HG03354 (cell line): ENCODE results near the gene PAAF1.

ENCODE experiments used
- ATAC-seq: cut with Tn5 transposase; IDR thresholded peaks from one replicate; pipeline ENCODE4 v1.9.1; 2021; ENCODE audit warnings: mild to moderate bottlenecking; ENCODE audit not compliant: unreplicated experiment, poor library complexity, severe bottlenecking

PAAF1 gene, protein sequence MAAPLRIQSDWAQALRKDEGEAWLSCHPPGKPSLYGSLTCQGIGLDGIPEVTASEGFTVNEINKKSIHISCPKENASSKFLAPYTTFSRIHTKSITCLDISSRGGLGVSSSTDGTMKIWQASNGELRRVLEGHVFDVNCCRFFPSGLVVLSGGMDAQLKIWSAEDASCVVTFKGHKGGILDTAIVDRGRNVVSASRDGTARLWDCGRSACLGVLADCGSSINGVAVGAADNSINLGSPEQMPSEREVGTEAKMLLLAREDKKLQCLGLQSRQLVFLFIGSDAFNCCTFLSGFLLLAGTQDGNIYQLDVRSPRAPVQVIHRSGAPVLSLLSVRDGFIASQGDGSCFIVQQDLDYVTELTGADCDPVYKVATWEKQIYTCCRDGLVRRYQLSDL

DNA sequence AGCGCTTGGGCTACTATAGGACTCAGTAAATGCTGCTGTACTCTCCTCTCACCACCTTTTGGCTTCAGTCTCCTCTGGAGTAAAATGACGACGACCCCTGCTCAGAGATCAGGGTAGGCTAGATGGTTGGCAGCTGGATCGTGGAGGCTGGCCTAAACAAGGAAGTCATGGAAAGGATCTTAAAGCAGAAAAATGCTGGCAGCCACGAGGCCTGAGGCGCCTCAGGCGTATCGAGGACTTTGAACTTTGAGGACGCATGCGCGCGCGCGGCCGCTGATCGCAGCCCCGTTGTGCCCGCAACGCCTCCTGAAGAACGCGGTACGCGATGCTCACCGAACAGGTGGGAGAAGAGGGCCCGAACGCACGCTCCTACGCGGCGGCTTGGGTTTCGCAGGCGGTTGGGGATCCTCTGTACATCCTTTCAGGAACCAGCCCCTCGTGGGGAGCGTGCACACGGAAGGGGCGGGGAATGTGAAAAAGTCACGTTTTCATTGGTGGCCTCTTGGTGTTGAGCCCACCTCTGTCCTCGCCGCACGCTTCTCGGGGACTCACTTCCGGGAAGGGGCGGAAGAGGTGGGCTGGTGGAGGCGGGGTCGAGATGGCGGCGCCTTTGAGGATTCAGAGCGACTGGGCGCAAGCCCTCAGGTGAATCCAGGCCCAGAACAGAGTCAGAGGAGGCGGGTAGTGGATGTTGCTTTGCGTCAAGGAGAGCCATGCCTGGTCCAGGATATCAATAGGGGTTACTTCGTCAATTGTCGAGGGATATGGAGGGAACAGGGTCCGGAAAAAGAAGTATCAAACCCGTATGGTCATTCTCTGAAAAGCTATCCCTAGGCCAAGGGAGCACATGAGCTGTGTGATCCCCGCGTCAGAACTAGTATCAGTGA lies at the start of gene PAAF1, which contains the start of gene COA4:
PAAF1 (plus strand) TSS at position 576 of the 887 bp plus-strand sequence; CDS start at position 599, 23 bp downstream.
COA4 (minus strand) TSS at position 423 of the 887 bp plus-strand sequence. CDS start 3,468 bp downstream, outside the sequence.
- ATAC-seq: peak; percentile 98

DNA sequence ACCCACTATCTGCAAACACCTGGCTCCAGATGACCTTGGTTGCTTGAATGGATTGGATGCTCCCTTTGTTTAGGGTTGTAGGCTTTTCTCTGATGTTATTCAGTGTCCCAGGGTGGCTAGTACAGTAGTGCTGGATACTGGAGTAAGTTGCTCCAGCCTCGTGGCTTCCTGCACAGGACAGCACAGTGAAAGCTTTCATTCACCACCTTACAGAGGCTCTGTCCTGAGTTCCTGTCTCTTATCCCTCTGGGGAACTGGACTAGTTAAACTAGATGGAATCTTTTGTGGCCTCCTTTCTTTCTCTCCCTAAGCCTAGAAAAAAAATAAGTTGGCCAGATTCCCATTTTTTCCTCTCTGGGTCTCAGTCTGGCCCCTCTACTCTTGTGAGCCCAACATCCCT lies 46.5 kb upstream of the PAAF1 start:
- ATAC-seq: no peak

DNA sequence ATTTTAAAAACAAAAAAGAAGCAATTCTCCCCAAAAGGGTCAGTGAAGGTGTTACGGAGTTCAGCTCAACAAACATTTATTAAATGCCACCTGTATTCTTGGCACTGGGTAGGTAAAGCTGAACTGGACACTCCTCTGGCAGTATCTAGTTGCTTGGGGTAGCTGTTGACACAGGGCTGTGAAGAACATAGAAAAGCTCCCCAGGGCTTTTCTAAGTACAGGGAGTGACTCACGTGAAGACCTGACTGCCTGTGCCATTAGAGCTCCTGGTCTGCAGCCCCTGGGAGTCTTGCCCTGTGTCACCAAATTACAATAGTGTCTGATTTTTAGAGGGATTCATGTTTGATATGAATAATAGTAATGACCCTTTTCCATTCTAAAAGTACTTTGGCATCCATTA lies 43.7 kb upstream of the PAAF1 start:
- no peak for ATAC-seq

DNA sequence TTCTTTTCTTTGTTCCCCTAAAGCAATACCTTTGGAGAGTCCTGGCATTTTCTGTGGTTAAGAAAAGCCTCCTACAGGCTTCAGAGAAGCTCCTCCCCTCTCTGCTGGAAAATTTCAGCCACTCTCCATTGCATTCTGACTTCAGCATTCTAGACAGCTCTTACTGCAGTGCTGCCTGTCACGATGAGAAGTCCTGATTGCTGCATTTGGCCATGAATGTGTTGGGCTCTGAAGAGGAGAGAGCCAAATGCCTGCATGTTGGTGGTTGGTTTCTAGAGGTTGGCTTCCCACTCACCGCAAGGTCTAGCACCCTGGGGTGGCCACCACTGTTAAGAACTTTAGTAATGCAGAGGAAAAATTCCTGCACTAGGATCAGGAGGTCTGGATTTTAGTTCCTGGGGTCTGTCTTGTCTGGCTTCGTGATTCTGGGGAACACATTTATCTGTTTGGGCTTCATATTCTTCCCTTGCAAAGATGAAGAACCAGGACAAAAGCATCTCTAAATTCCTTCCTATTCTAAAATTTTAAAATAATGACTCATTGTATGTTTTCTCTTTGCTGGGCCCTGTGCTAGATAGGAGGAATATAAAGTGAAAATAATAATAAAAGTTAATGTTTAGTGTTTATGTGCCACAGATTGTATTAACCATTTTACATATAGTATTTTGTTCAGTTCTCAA lies 38.2 kb upstream of the PAAF1 start:
- no peak for ATAC-seq

DNA sequence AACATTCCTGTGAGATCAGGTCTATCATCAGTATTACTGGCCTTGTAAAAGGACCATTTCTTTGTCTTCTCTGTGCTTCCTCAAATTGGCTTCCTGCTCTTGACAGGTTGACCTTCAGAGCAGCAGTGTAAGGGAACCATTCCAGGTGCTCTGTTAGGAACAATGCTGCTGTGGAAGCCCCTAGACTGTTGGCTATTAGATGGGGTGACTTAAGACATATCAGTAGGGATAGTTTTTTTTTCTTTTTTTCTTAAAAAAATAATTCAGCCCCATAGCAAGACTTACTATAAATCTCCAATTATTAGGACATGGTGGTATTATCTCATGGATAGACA lies 37.7 kb upstream of the PAAF1 start:
- no peak for ATAC-seq

DNA sequence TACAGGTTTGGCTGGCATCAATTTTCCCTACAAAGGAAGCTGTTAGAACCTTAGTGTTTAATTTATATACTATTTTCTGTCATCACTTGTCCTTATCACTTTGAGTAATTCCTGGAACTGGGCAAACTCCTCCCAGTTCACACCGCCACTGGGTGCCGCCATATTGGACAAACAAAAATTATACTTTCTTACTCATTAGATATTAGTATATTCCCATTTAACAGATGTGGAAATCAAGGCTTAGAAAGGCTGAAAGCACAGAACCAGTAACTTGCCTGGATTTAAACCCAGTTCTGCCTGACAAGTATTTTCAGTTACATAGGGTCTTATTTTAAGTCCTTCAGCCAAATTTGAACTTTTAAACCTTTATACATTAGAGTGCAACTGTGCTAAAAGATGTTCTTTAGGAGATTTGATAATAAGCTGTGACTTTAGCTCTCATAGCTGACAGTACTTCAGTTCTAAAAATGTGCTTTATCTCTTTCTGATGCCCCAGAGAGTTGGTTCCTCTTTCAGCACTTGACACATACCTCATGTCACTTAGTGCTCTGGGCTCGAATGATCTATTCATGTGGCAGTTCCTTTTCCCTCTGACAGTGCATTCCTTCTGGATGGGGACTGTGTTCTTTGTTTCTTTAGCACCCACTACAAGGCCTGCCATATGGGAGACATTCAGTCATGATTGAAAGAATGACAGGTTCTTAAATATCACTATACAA lies 25.6 kb upstream of the PAAF1 start:
- ATAC-seq: no peak

DNA sequence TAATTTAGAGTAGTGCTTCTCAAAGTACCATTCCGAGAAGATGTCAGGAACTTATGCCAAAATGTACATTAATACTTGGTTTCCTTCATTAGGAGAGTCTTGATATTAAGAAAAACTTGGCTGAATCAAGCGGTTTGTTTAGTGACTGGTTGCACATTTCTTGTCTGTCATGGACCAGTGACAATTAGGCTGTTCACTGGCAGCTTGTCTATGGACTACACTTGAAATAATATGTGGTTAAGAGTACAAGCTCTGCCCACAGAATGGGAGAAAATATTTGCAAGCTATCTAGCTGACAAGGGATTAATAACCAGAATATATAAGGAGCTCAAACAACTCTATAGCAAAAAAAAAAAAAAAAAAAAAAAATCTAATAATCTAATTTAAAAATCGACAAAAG lies 24.8 kb upstream of the PAAF1 start:
- no peak for ATAC-seq

DNA sequence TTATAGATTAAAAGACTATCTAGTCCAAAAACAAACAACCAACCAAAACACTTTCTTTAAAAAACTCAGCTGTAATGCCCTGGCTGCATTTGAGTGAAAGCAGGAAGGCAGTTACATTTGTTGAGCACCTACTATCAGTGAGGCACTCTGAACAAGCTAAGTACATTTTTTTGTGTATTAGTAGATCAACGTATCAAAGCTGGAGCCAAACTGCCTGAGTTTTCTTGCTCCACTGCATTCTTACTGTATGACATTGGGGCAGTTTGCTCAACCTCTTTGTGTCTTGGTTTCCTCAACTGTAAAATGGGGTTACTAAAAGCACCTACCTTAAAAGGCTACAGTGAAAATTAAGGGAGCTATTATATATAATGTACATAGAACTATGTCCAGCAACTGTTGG lies 22.1 kb upstream of the PAAF1 start:
- no peak for ATAC-seq

DNA sequence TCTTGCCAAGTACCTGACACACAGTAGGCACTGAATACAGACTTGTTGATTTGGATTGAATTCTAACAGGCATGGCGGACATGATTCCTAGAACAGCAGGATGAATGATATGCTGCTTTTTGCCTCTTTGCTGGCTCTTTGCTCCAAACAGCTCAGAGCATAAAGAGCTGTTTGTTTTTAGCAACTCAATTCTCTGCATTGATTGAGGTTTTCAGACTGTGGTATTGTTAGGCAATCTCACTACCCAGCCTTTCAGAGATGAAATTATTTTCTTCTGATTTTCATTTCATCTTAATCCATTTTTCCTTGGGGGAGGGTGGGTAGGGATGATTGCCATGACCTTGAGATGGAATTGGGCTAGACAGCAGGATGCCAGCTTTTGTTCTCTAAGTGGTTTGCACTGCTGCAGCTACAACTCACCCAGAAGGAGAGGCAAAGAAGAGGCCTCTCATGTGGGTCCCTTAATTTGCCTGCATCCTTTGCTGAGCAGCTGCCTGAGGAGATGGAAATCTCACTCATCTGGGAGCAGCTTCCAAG lies 20.7 kb upstream of the PAAF1 start:
- ATAC-seq: no peak

DNA sequence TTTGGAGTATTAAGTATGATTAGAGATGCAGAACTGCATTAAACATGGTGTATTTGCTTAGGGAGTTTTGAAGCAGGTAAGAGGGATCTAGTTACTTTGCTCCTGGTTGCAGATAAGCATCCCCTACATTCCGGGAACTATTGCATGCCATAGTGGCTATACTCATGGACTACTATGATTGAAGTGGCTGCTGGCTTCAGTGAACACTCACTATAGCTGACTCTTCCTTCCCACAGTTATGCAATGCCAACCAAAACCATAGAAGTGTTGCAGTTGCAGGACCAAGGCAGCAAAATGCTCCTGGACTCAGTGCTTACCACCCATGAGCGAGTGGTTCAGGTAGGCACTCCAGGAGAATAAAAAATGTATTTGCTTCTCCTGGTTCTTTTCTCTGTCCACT lies 17.1 kb upstream of the PAAF1 start:
- no peak for ATAC-seq

DNA sequence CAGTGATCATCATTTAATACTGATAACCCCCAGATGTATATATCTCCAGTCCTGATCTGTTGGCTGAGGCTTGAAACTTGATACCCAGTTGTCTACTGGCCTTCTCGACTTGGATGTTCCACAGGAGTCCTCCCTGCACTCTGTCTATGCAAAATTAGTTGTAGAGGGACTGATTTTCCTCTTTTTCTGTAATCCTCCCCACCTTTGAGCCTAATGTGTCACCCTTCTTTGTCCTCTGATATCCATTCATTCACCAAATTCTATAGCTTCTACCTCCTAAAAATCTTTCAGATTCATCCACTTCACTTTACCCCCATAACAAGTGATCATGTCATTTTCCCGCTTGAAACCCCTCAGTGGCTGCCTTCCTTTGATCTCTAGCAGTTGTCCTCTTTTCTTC lies 16.6 kb upstream of the PAAF1 start:
- no peak for ATAC-seq

DNA sequence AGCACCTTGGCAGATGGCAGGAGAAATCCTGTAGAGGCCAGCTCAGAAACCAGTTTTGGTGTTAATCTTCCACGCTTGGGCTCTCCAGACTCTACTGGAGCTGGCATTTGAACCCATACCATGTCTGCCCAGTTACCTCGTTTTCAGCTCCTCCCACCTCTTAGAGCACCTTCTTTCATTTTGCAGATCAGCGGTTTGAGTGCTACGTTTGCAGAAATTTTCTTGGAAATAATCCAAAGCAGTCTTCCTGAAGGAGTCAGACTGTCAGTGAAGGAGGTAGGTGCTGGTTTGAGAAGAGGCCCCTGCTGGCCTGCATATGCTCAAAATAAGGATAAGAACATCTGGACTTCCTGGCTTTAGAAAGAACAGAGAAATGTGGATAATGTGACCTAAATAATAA lies 13.8 kb upstream of the PAAF1 start:
- ATAC-seq: no peak

DNA sequence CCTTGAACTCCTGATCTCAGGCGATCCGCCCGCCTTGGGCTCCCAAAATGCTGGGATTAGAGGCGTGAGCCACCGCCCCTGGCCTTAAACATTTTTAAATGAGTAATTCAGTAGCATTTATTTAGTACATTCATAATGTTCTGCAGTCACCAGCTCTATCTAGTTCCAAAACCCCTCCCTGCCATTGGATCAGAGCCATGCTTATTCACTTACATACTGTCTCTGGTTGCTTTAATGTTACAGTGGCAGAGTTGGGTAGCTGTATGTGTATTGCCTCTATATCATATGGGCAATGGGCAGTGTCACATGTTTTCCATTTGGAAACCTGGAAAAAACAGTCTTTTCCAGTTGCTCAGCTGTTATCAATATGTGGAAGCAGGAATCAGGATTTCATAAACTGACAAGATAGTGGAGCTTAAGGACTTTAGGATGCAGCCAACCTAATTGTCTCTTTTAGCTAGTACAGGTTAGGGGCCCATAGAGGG lies 10.7 kb upstream of the PAAF1 start:
- no peak for ATAC-seq

DNA sequence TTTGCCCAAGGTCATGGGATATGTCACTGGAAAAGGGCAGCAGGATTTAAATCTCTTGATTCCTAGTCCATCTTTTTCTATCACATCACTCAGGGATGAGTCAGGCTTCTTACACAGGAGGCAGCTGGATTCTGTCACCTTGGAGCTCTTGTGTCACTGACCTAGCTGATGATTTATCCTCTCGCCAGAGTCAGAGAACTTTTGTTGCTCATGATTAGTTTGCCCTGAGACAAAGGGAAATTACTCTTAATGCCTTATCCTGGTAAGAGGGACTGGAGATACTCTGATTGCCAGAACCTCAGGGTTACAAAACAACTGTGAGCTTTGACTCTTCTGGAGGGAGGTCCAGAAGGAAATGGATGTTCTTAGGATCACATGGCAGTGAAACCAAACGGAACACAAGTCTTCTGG lies 10.2 kb upstream of the PAAF1 start:
- no peak for ATAC-seq

DNA sequence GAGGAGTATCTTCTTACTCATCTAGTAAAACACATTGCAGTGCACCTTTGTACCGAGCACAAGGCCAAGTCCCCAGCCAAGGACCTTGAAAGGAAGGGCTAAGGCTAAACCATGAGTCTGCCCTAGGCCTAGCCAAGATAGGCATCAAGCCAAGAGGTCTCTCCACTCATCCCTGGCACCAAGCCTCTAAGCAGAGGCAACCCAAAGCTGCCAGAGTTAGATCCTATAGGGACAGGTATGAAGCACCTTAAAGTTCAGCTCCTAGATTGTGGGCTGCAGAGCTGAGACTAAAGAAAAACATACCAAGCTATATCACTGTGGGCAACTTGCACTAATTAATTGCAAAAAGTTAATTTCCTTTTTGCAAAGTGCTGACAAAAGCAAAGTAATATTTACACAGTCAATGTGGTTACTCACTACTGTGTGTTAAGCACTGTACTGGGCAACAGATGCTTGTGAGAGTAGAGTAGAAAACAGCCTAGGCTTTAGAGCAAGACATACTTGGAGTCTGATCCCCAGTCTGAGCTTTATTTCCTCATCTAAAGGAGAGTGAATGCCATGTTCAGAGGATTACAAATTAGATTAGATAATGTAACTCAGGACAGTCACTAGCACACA lies 7.4 kb upstream of the PAAF1 start:
- no peak for ATAC-seq

DNA sequence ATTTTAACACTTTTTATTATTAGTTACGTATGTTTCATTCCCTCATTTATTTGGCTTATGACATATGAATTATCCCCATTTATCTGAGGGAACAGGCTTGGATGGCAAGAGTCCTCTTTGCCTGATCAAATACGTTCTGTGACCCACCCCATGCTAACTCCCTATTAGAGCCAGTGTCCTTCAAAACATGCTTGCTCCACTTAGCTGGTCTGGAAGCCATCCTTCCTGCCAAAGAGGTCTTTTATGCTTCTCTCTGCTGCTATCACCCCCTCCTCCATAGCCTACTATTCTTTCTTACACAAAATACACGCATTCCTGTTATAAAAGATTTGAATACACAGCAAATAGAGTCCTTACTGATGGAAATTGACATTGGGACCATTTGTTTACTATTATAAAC lies 6.5 kb upstream of the PAAF1 start:
- ATAC-seq: no peak

DNA sequence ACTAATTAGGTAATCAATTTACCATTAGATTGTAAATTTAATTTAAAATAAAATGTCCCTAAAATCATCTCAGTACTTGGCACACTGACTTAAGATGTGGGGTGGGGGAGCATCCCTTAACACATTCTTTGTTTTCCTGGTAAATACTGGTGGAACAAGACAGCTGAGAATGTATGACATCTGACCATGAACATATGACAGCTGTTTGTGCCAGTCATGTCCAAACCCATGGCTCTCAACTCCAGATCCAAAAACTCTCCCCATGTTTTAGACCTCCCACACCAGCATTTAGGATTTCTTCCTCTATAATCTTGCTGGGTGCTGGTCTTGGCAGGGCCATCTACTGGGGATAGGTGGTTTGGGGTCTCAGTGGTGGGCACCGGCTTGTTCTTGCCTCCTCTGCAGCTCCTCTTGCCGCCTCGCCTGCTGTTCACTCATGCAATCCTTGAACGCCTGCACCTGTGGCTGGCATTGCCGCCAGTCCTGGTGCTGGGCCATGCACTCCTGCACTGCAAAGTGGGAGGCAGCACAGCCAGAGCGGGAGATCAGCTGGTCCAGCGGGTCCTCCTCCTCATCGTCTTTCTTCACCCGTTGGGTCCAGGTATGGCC lies 3.9 kb upstream of the PAAF1 start:
- ATAC-seq: no peak

DNA sequence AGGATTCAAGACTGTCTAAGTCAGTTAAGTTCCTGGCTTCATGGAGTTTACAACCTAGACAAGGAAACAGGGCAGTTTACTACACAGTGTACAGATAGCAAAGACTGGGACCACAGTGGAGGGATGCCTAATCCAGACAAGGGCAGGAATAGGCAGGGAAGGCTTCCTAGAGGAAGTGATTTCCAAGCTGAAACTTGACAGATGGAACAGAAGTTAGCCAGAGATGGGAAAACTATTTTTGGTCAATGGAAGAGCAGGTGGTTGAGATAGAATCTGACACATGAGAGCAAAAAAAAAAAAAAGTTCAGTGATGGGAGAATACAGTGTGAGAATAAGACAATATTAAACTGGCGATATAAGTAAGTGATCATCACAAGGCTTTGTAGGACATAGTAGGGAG lies 1.4 kb upstream of the PAAF1 start:
- ATAC-seq: no peak

DNA sequence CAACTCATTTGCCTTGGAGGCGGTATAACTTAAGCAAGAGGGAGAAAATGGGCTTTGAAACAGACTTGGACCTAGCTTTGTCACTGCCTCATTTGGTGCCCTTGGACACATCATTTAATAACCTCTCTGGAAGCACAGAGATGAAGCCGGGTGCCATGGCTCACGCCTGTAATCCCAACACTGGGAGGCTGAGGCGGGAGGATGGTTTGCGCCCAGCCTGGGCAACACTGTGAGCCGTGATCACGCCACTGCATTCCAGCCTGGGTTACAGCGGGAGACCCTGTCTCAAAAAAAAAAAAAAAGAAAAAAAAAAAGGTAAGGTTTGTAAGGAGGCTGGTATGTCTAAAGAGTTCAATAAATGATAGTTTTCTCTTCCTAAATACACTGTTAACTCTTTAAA lies 959 bp upstream of the PAAF1 start:
- no peak for ATAC-seq
